ENCODE results near the gene SPHK2.
"Not testable (repeated sequence)": the region's sequence is repeated elsewhere in the genome, so short reads cannot be mapped to it uniquely, and the experiment has no call there.

The SPHK2 gene

GRCh38 chr19:48618916-48619691 is at the start of gene SPHK2, which contains the start of gene RPL18:
TSS of gene SPHK2 (plus strand) at chr19:48619506. CDS start at chr19:48620515, 1,009 bp downstream.
TSS of gene RPL18 (minus strand) at chr19:48619178. CDS start at chr19:48619143, 35 bp downstream.
- peak; percentile 93 for DNase-seq (ENCODE audit: low read depth in 2 of 2)

- no peak for DNase-seq (ENCODE audit: low read depth in 2 of 2)
Measured at GRCh38 chr19:48569814-48570213, 49.5 kb upstream of the SPHK2 start.

- DNase-seq (ENCODE audit: low read depth in 2 of 2) = no peak
Measured at GRCh38 chr19:48571378-48572162, 47.7 kb upstream of the SPHK2 start.

GRCh38 chr19:48573163-48573505 is 46.2 kb upstream of the SPHK2 start:
- DNase-seq (ENCODE audit: low read depth in 2 of 2) = no peak

GRCh38 chr19:48575931-48576622 is 43.2 kb upstream of the SPHK2 start:
- DNase-seq (ENCODE audit: low read depth in 2 of 2) = no peak

- not testable (repeated sequence) for DNase-seq (ENCODE audit: low read depth in 2 of 2)
Measured at GRCh38 chr19:48577908-48578307, 41.4 kb upstream of the SPHK2 start.

GRCh38 chr19:48578891-48579290 is 40.4 kb upstream of the SPHK2 start:
- DNase-seq (ENCODE audit: low read depth in 2 of 2) = no peak

GRCh38 chr19:48582168-48582567 is 37.1 kb upstream of the SPHK2 start:
- no peak for DNase-seq (ENCODE audit: low read depth in 2 of 2)

GRCh38 chr19:48587387-48587786 is 31.9 kb upstream of the SPHK2 start:
- DNase-seq (ENCODE audit: low read depth in 2 of 2) = no peak

- DNase-seq (ENCODE audit: low read depth in 2 of 2) = peak; percentile 62 to 64
Measured at GRCh38 chr19:48588670-48589401, 30.5 kb upstream of the SPHK2 start.

- DNase-seq (ENCODE audit: low read depth in 2 of 2) = no peak
Measured at GRCh38 chr19:48591021-48591420, 28.3 kb upstream of the SPHK2 start.

GRCh38 chr19:48595171-48595570 is 24.1 kb upstream of the SPHK2 start:
- DNase-seq (ENCODE audit: low read depth in 2 of 2) = no peak

- no peak for DNase-seq (ENCODE audit: low read depth in 2 of 2)
Measured at GRCh38 chr19:48595833-48596232, 23.5 kb upstream of the SPHK2 start.

- DNase-seq (ENCODE audit: low read depth in 2 of 2) = no peak
Measured at GRCh38 chr19:48596237-48596636, 23.1 kb upstream of the SPHK2 start.

GRCh38 chr19:48596679-48597465 is 22.4 kb upstream of the SPHK2 start:
- DNase-seq (ENCODE audit: low read depth in 2 of 2) = no peak

GRCh38 chr19:48598996-48599700 is 20.2 kb upstream of the SPHK2 start:
- no peak for DNase-seq (ENCODE audit: low read depth in 2 of 2)

GRCh38 chr19:48600679-48601417 is 18.5 kb upstream of the SPHK2 start:
- DNase-seq (ENCODE audit: low read depth in 2 of 2) = no peak

- DNase-seq (ENCODE audit: low read depth in 2 of 2) = no peak
Measured at GRCh38 chr19:48603001-48603400, 16.3 kb upstream of the SPHK2 start.

GRCh38 chr19:48603449-48603848 is 15.9 kb upstream of the SPHK2 start:
- DNase-seq (ENCODE audit: low read depth in 2 of 2) = no peak

GRCh38 chr19:48603850-48604249 is 15.5 kb upstream of the SPHK2 start:
- no peak for DNase-seq (ENCODE audit: low read depth in 2 of 2)
